GM18505 (cell line): ENCODE results near the gene NTN4.
"Not testable (repeated sequence)": the region's sequence is repeated elsewhere in the genome, so short reads cannot be mapped to it uniquely, and the experiment has no call there.

ENCODE experiments used
- ATAC-seq: cut with Tn5 transposase; IDR thresholded peaks from one replicate; pipeline ENCODE4 v1.9.1; 2021; ENCODE audit not compliant: unreplicated experiment
- POLR2A ChIP-seq: IDR thresholded peaks from 4 replicates; pipeline ENCODE4 v1.6.1; 2011; ENCODE audit warnings: borderline replicate concordance; ENCODE audit not compliant: insufficient read depth, insufficient read length; ENCODE audit errors: extremely low read depth

The NTN4 gene

DNA sequence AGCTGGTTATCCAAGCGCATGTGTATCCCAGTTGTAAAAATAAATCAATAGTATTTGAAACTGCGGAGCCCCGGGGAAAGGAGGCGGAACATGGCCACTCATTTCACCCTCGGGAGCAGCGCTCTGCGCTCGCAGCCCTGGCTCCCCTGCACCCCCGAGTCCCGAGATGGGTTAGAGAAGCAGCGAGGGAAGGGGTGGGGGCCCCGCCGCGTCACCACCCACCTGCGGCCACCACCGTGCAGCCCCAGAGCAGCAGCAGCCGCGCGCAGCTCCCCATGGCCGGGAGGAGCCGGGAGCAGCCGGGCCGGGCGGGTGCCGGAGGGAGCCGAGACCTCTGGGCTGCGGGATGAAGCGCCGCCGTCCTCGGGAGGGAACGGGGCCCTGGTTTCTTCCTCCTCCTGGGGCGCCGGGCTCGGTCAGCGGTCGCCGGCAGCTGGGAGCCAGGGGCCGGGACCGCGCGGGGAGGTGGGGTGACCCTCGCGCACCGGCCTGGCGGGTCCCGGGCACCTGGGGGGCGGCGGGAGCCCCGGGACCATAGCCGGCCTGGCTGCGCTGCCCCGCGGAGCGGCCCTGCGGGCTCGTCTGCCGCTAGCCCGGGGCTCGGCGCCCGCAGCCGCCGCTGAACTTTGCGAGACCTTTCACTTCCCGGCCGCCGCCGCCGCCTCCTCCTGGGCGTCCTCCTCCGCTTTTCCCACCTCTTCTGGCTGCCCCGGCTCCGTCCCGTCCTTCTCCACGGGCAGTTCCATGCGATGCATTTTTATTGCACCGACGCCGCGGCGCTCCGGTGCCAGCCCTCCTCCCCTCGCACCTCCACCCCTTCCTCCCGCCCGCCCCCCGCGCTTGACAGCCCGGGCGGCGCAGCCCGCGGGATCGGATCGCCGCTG is at the start of gene NTN4:
TSS of gene NTN4 (minus strand) at position 732 of the 884 bp plus-strand sequence. CDS start at position 277, 455 bp downstream.
- no peak for ATAC-seq
- TF ChIP-seq POLR2A: no peak

DNA sequence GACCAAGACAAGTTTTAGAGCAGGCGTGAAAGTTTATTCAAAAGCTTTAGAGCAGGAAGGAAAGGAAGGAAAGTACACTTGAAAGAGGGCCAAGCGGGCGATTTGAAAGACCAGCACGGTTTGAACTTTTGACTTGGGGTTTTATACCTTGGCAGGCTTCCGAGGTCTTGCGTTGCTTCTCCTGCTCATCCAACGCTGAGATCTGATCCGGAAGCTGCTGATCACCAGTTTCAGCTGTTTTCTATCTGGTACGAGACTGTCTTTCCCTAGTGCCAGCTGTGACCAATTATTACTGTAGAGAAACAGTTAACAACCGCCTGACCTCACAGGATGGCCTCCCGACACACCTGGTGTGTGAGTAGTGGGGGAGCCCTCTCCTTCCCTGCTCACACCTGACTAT is 47.6 kb upstream of the NTN4 start:
- ATAC-seq: no peak
- TF ChIP-seq POLR2A: no peak

DNA sequence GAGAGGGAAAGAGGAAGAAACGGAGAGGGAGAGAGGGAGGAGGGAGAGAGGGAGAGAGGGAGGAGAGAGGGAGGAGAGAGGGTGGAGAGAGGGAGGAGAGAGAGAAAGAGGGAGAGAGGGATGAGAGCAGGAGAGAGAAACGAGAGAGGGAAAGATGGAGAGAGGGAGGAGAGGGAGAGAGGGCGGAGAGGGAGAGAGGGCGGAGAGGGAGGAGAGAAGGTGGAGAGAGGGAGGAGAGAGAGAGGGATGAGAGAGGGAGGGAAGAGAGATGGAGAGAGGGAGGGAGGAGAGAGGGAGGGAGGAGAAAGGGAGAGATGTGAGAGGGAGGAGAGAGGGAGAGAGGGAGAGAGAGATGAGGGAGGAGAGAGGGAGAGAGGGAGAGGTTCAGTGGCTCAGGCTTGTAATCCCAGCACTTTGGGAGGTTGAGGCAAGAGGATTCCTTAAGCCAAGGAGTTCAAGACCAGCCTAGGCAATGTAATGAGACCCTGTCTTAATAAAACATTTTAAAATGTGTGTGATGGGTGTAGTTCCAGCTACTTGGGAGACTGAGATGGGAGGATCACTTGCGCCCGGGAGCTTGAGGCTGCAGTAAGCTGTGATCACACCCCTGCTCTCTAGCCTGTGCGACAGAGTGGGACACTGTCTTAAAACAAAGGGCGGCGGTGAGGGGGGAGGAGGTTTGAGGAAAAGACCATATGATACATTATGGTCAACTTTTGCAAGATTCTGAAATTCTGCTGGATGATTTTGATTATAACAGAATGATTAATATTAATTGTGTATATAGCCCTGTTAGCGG is 46.9 kb upstream of the NTN4 start:
- no peak for ATAC-seq
- TF ChIP-seq POLR2A: no peak

DNA sequence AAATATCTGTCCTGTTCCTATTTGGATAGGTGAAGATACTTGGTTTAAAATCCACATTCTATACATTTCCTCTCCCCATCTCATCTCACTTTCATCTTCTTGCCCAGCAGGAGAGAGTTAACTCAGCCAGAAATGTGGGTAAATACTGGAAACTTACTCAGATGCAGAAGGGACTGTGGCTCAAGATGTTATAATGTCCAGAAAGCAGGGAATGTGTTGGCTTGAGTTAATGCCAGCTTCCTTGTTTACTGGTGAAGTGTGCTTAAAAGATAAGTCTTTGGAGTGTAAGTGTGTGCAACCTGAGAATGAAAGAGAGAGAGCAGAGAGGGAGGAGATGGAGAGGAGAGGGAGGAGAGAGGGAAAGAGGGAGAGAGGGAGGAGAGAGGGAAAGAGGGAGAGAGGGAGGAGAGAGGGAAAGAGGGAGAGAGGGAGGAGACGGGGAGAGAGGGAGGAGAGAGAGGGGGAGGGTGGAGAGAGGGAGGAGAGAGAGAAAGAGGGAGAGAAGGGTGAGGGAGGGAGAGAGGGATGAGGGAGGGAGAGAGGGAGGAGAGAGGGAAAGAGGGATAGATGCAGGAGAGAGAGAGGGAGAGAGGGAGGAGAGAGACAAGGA is 46.2 kb upstream of the NTN4 start:
- ATAC-seq: no peak
- no peak for TF ChIP-seq POLR2A

DNA sequence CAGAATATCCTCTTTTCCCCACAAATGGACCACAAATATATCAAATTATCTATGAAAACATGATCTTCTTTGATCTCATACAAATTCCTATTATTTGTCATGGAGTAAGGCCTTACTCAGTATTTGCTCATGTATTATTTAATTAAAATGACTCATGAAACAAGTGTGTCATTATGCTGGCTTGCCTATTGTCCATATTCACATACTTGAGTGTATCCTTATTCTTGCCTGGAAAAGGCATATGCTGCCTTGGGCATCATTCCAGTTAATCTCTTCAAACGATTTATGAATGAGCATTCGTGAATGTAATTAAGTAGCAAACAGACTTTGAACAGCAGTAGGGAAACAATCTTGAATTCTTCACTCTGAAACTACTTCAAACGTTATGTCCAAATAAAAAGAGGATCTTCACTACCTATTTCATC is 45.6 kb upstream of the NTN4 start:
- no peak for TF ChIP-seq POLR2A
- no peak for ATAC-seq

DNA sequence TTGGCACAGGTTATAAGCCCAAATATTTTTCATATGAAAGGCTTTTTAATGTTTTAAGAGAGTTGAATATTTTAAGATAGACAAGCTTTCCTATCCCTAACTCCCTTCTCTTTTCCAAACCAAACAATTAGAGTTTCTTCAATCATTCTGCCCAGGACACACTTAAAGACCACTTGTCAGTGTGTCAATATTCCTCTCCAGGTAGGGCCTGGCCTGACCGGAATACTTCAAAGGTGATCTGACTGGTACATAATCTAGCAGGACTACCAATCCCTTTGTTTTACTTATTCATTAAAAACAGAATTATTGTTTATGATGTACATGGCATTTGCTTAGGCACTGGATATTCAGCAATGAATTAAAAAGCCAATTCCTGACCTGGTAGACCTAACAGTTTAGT is 44.0 kb upstream of the NTN4 start:
- no peak for ATAC-seq

DNA sequence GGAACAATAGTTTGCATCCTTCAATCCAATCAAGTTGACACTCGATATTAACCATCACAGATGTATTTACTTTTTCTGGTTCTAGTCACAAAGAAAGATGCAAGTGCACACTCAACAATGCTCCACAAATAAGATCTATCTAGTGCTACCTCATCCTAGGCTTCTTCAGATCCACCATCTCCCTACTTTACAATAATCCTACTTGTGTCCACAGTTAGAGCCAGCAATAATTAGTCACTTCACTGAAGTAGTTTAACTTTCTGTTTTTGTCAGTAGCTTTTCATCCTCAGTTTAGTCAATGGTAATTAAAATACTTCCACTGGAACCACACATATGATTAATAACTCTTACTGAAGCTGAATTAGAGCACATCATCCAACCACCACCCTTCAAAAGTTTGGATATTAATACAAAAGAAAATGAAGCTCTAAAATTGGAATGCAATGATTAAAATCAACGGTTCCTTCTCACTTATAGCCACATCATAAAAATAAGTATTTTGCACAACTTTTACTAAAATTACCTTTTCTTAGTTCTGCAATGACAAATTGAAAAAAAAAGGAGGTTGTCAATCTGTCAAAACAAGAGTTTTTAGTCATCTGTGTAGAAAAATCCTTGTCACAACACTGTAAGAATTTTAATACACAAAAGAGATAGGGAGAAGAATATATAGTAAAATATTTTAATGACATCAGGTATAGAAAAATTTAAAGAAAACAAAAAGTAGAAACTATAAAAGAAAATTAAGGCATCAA is 39.9 kb upstream of the NTN4 start:
- TF ChIP-seq POLR2A: no peak

More for the DNA sequence above, 44.0 kb upstream of the NTN4 start:
- TF ChIP-seq POLR2A: no peak

DNA sequence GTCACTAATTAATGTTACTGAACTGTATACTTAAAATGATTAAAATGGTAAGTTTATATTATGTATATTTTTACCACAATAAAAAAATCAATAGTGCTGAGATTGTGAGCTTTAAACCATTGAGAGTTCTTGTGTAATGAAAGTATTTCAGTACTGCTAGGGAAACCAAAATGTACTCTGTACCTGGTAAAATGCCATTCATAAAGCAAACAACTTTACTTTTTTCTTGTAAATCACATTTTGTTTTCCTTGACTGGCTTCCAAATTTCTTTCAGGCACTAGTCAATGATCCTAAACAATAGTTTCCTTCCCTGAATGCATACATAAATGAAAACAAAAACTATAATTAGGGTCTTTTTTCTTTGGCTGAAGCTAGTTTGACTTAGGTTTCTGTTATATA is 38.8 kb upstream of the NTN4 start:
- TF ChIP-seq POLR2A: no peak
- ATAC-seq: no peak

More for the DNA sequence above, 39.9 kb upstream of the NTN4 start:
- no peak for ATAC-seq

DNA sequence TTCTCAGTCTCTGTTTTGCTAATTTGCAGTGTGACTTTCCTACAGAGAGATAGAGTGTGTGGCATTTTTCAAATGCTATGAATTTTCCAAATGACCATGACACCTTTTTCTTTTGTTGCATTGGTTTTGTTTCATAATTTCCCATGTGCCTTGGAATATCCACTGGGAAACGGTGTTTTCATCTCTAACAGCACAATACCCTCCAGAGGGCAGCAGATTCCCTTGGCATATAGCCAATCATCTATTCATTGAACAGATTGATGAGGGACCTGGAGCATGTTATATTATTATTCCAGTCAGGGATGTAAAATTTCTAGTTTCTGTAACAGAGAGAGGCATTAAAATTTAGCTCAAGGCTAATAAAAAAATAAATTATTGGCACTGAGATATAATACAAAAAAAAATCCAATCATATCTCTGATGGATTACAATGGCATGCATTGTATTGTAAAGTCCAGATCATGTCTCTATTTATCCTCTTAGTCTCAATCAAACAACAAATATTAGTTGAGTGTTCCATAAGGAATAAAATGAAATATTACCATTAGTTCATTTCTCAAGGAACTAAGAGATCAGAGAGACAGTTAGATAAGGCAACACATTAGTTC is 29.6 kb upstream of the NTN4 start:
- no peak for TF ChIP-seq POLR2A
- ATAC-seq: no peak

DNA sequence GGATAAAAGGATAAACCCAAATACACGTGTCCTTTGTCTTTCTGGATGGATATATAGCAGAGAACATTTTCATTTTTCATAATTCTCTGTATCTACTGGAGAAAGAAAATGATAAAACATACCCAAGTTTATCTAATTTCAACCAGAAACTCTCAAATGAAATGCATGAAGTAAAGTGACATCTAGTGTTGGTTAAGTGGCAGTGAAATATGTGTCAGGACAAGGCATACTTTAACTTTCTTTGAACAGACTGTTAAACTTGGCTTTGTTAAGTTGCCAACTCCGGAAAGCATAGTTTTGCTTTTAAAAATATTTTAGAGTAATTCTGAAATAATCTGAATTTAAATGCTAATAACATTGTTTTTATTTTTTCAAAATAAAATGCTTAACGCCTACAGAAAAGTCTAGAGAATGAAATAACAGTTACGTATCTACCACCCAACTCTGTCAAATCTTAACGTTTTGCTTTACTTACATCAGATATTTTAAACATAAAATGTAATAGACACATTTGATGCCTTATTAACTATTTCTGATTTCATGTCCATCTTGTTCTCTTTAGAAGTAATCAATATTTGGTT is 25.2 kb upstream of the NTN4 start:
- no peak for ATAC-seq
- TF ChIP-seq POLR2A: no peak

DNA sequence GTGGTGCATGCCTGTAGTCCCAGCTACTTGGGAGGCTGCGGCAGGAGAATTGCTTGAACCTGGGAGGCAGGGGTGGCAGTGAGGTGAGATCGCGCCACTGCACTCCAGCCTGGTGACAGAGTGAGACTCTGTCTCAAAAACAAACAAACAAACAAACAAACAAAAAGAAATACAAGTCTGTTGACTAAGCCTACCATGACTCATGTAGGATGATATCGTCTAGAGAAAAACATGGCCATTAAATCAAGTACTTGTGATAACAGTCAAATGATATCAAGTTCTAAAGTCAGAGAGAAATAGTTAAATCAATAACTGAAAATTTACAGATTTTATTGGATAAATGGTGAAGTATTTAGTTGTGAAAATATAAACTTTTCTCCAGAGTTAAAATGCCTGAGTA is 21.6 kb upstream of the NTN4 start:
- ATAC-seq: not testable (repeated sequence)

DNA sequence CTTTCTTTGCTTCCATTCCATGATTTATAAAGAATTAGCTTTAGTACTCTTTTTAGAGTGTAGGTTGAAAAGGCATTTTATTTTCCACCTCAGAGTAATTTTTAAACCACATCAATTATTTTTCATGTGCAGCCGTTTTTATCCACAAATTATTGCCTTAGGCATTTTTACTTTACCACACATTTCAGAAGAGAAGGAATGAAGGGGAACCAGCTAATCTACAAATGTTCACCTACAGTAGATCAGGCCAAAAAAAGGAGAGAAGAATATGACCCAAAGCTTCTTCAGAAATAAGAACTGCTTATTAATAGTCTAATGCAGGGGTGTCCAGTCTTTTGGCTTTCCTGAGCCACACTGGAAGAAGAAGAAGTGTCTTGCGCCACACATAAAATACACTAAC is 19.8 kb upstream of the NTN4 start:
- no peak for TF ChIP-seq POLR2A
- no peak for ATAC-seq
